ENCODE data around the gene DUSP5. TPM values are rescaled to one million over a fixed set of nuclear protein-coding genes. Genes with fewer than 3 reads are reported as not detected.
"Not testable (repeated sequence)": the region's sequence is repeated elsewhere in the genome, so short reads cannot be mapped to it uniquely, and the experiment has no call there.

The DUSP5 gene
- total RNA-seq, 4 donors from 2014 or later, result 22.1 to 33.8 (median 26.3) TPM

GRCh38 chr10:110529596-110530011 lies 31.9 kb downstream of the DUSP5 start:
- Histone ChIP-seq H3K27me3 (no peaks in the 10 kb centered on the region), H3K4me3 (no peak overlapping the region), H3K27ac (no peak overlapping the region)

GRCh38 chr10:110530131-110530831 lies 32.6 kb downstream of the DUSP5 start:
- H3K27me3 ChIP-seq, result no peaks in the 10 kb centered on the region
- peak in 2 of 3 donors; percentile 65 to 67 for DNase-seq
- H3K36me3 ChIP-seq, result no peaks in the 10 kb centered on the region
- no peak for TF ChIP-seq CTCF (IDR thresholded peaks at IDR 0.05)
- no peak for TF ChIP-seq POLR2A (IDR thresholded peaks at IDR 0.05)
- H3K4me1 ChIP-seq, result peaks cover 0 to 7% (median 0%) of the 10 kb centered on the region in 4 donors
- peak overlapping the region in 2 of 4 donors; percentile 13 to 26 for H3K4me3 ChIP-seq
- H3K27ac ChIP-seq, result peak overlapping the region in 1 of 4 donors; percentile 5
- H3K9me3 ChIP-seq, result no peaks in the 10 kb centered on the region

More at GRCh38 chr10:110529596-110530011, 31.9 kb downstream of the DUSP5 start:
- no peaks in the 10 kb centered on the region for H3K36me3 ChIP-seq
- no peak for DNase-seq
- H3K9me3 ChIP-seq, result no peaks in the 10 kb centered on the region
- H3K4me1 ChIP-seq, result peaks cover 0 to 7% (median 0%) of the 10 kb centered on the region in 4 donors
- no peak for TF ChIP-seq POLR2A (IDR thresholded peaks at IDR 0.05)
- TF ChIP-seq CTCF (IDR thresholded peaks at IDR 0.05), result no peak

GRCh38 chr10:110531687-110532086 lies 34.0 kb downstream of the DUSP5 start:
- Histone ChIP-seq H3K4me3 (no peak overlapping the region), H3K27me3 (no peaks in the 10 kb centered on the region), H3K9me3 (no peaks in the 10 kb centered on the region), H3K27ac (no peak overlapping the region), H3K4me1 (peaks cover 0 to 9% (median 5%) of the 10 kb centered on the region in 4 donors), H3K36me3 (no peaks in the 10 kb centered on the region)
- no peak for DNase-seq
- TF ChIP-seq POLR2A (IDR thresholded peaks at IDR 0.05), result no peak
- no peak for TF ChIP-seq CTCF (IDR thresholded peaks at IDR 0.05)

GRCh38 chr10:110532628-110533027 lies 34.9 kb downstream of the DUSP5 start:
- not testable (repeated sequence) for H3K9me3 ChIP-seq, H3K27me3 ChIP-seq, H3K4me1 ChIP-seq, H3K36me3 ChIP-seq, DNase-seq, H3K4me3 ChIP-seq, H3K27ac ChIP-seq

- no peak for DNase-seq
- H3K4me1 ChIP-seq, result peaks cover 0 to 9% (median 5%) of the 10 kb centered on the region in 4 donors
- H3K4me3 ChIP-seq, result no peak overlapping the region
- no peaks in the 10 kb centered on the region for H3K27me3 ChIP-seq
- TF ChIP-seq POLR2A (IDR thresholded peaks at IDR 0.05), result no peak
- TF ChIP-seq CTCF (IDR thresholded peaks at IDR 0.05), result no peak
- H3K36me3 ChIP-seq, result no peaks in the 10 kb centered on the region
- H3K27ac ChIP-seq, result no peak overlapping the region
- no peaks in the 10 kb centered on the region for H3K9me3 ChIP-seq
Measured at GRCh38 chr10:110533149-110533548, 35.4 kb downstream of the DUSP5 start.

GRCh38 chr10:110534571-110534970 lies 36.9 kb downstream of the DUSP5 start:
- Histone ChIP-seq H3K27ac (no peak overlapping the region), H3K4me3 (no peak overlapping the region), H3K36me3 (no peaks in the 10 kb centered on the region), H3K9me3 (no peaks in the 10 kb centered on the region), H3K4me1 (peaks cover 0 to 9% (median 5%) of the 10 kb centered on the region in 4 donors), H3K27me3 (no peaks in the 10 kb centered on the region)
- TF ChIP-seq POLR2A (IDR thresholded peaks at IDR 0.05), result no peak
- no peak for TF ChIP-seq CTCF (IDR thresholded peaks at IDR 0.05)
- DNase-seq, result no peak

Data from Peyer's patch (tissue), 4 donors.